Thyroid gland (tissue), 4 donors: Measurements from ENCODE around the gene NPRL2.

Source experiments
- CTCF ChIP-seq, 6 experiments: fragments of 200-600 bp in 3 of 6; fragments of 450-650 bp in 3 of 6; sonication (generic) in 3 of 6; IDR thresholded peaks; one replicate each; pipeline ENCODE4 v1.5.1; 2016 to 2019; ENCODE audit warnings: antibody characterized with exemption in 6 of 6, mild to moderate bottlenecking in 2 of 6, inconsistent platforms in 1 of 6, moderate library complexity in 1 of 6
- POLR2A ChIP-seq, 2 donors: fragments of 450-650 bp; IDR thresholded peaks; one replicate each; pipeline ENCODE4 v1.6.1; 2017; ENCODE audit warnings: antibody characterized with exemption in 2 of 2, mild to moderate bottlenecking in 2 of 2, moderate library complexity in 1 of 2

- TF ChIP-seq CTCF (IDR thresholded peaks at IDR 0.05) (no peak), POLR2A (IDR thresholded peaks at IDR 0.05) (no peak)
Measured at GRCh38 chr3:50319181-50319893, 31.2 kb downstream of the NPRL2 start.
